ENCODE results near the gene PDZD2.

DNA sequence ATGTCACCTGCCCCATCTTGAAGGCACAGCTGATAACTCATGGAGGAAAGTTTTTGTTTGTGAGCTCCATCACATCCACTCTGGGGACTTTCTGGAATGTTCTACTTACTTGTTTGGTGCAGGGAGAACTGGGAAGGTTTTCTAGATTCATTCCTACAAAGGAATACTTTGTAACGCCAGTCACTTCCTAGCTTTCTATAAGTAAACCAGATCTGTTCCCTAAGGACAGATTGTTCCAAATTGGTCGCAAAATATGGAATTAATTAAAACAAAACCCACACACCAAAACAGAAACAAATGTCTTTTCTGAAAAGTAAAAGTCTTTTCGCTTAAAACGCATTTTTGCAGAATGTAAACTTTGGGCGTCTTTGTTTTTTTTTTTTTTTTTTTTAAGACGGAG is 167.6 kb downstream of the PDZD2 start:
- TF ChIP-seq CTCF (IDR thresholded peaks at IDR 0.05): no peak
- TF ChIP-seq POLR2A (IDR thresholded peaks at IDR 0.05): no peak
